Gastrocnemius medialis (tissue), 4 donors: ENCODE data around the gene MORN1.

Experiments
- CTCF ChIP-seq, 5 experiments: fragments of 450-650 bp in 3 of 5; fragments of 200-600 bp in 2 of 5; sonication (generic) in 2 of 5; IDR thresholded peaks in 4 of 5; conservative IDR thresholded peaks in 1 of 5; 1 replicate in 4 of 5; 2 replicates in 1 of 5; pipeline ENCODE4 v1.5.1; 2016 to 2019; ENCODE audit warnings: antibody characterized with exemption in 5 of 5, mild to moderate bottlenecking in 3 of 5, moderate library complexity in 3 of 5
- POLR2A ChIP-seq, 2 donors: fragments of 450-650 bp; IDR thresholded peaks; one replicate each; pipeline ENCODE4 v1.6.1; 2017; ENCODE audit warnings: antibody characterized with exemption in 2 of 2, mild to moderate bottlenecking in 2 of 2, moderate library complexity in 2 of 2

GRCh38 chr1:2356911-2357845, 34.2 kb downstream of the MORN1 start:
- TF ChIP-seq CTCF (IDR thresholded peaks at IDR 0.05 in 4 of 5, conservative IDR thresholded peaks at IDR 0.05 in 1 of 5) (no peak), POLR2A (IDR thresholded peaks at IDR 0.05) (no peak)
